NB4 (cell line): Measurements from ENCODE around the gene KCNIP4.

Experiments used
- POLR2A ChIP-seq: IDR thresholded peaks from 2 replicates; pipeline ENCODE4 v1.6.1; 2011; ENCODE audit warnings: mild to moderate bottlenecking; ENCODE audit not compliant: insufficient read length; ENCODE audit errors: extremely low read depth
- TF ChIP-seq, protein P1 (sequence below): IDR thresholded peaks from one replicate; pipeline ENCODE4 v1.5.1; 2012; ENCODE audit warnings: low read depth, low read length

DNA sequence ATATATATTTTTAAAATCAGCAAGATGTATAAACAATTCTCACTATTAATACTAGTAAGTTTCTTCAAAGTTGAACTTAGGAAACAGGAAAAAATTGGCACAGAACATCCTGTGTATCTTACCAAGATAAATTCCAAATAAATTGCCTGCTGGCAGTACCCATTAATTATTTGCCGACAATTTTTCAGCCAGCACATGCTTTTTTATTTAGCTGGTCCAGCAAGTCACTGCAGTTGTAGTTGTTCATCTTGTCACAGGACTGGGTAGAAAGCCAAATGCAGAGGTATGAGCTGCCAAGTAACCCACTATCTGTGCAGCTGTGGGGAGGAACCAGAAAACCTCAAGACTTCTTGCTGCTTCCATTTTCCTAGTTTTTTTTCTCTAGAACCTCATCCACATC is 1134.9 kb downstream of the KCNIP4 start:
- TF ChIP-seq, protein P1, sequence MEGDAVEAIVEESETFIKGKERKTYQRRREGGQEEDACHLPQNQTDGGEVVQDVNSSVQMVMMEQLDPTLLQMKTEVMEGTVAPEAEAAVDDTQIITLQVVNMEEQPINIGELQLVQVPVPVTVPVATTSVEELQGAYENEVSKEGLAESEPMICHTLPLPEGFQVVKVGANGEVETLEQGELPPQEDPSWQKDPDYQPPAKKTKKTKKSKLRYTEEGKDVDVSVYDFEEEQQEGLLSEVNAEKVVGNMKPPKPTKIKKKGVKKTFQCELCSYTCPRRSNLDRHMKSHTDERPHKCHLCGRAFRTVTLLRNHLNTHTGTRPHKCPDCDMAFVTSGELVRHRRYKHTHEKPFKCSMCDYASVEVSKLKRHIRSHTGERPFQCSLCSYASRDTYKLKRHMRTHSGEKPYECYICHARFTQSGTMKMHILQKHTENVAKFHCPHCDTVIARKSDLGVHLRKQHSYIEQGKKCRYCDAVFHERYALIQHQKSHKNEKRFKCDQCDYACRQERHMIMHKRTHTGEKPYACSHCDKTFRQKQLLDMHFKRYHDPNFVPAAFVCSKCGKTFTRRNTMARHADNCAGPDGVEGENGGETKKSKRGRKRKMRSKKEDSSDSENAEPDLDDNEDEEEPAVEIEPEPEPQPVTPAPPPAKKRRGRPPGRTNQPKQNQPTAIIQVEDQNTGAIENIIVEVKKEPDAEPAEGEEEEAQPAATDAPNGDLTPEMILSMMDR = no peak
- no peak for TF ChIP-seq POLR2A
